GM12892 (cell line): ENCODE data around the gene PDZRN4.

Experiments
- POLR2A ChIP-seq: IDR thresholded peaks from 2 replicates; pipeline ENCODE4 v1.6.1; 2011; ENCODE audit warnings: low read depth, low read length, control low read depth
- POLR2AphosphoS5 ChIP-seq: IDR thresholded peaks from 2 replicates; pipeline ENCODE4 v1.6.1; 2011; ENCODE audit warnings: low read depth, low read length, control low read depth

GRCh38 chr12:41473441-41473840, 285.3 kb downstream of the PDZRN4 start:
- TF ChIP-seq POLR2AphosphoS5 = no peak
- TF ChIP-seq POLR2A = no peak
